Small intestine (tissue), 7 donors: ENCODE measurements around the gene ARHGEF3. TPM values are rescaled to one million over a fixed set of nuclear protein-coding genes. Genes with fewer than 3 reads are reported as not detected.

Experiments
- DNase-seq, 2 donors: peaks; one replicate each; pipeline versions ENCODE4 v3.0.0 to v3.0.0-alpha.2; 2013
- FAIRE-seq: peaks from 2 replicates; lab custom pipeline; 2012; peaks lifted over from hg19 to GRCh38; lab: Jason Lieb, UNC
- H3K27ac ChIP-seq, 3 donors: one replicate each; pipeline ENCODE4 v1.5.1; 2013; ENCODE audit warnings: low read length in 2 of 3, mild to moderate bottlenecking in 2 of 3, control low read depth in 1 of 3, inconsistent platforms in 1 of 3, low read depth in 1 of 3, moderate library complexity in 1 of 3
- H3K27me3 ChIP-seq, 3 donors: one replicate each; pipeline ENCODE4 v1.6.1; 2013; ENCODE audit warnings: low read length in 3 of 3, inconsistent platforms in 1 of 3; ENCODE audit not compliant: control insufficient read depth in 3 of 3, insufficient read depth in 3 of 3
- H3K36me3 ChIP-seq, 3 donors: one replicate each; pipeline ENCODE4 v1.6.1; 2013; ENCODE audit warnings: low read length in 3 of 3, inconsistent platforms in 1 of 3, low read depth in 1 of 3, mild to moderate bottlenecking in 1 of 3, moderate library complexity in 1 of 3; ENCODE audit not compliant: control insufficient read depth in 3 of 3, insufficient read depth in 2 of 3
- H3K4me1 ChIP-seq, 3 donors: one replicate each; pipeline ENCODE4 v1.6.1; 2013; ENCODE audit warnings: low read length in 2 of 3, inconsistent platforms in 1 of 3, low read depth in 1 of 3, mild to moderate bottlenecking in 1 of 3, moderate library complexity in 1 of 3; ENCODE audit not compliant: control insufficient read depth in 3 of 3, insufficient read depth in 2 of 3
- H3K4me3 ChIP-seq, 3 donors: one replicate each; pipeline ENCODE4 v1.5.1; 2013; ENCODE audit warnings: low read length in 3 of 3, control low read depth in 1 of 3, inconsistent platforms in 1 of 3, low read depth in 1 of 3, mild to moderate bottlenecking in 1 of 3, moderate library complexity in 1 of 3
- H3K9me3 ChIP-seq, 2 donors: one replicate each; pipeline ENCODE4 v1.6.1; 2013; ENCODE audit warnings: low read depth in 1 of 2, low read length in 1 of 2; ENCODE audit not compliant: control insufficient read depth in 2 of 2, insufficient read depth in 1 of 2
- WGBS, 3 donors: extraction: QIAGEN DNeasy Blood & Tissue Kit; methylation state at CpG; one replicate each; pipeline ENCODE4 v1.1.7; 2013; 5-methylcytosine and 5-hydroxymethylcytosine counted together
- polyA plus RNA-seq, 4 donors: library from polyadenylated mRNA; stranded (reverse) in 3 of 4; unstranded in 1 of 4; fragments of 200-250 nt in 3 of 4; fragments of 120-200 nt in 1 of 4; gene quantifications; one replicate each; pipeline versions ENCODE4 v1.2.1 to v1.2.3, GENCODE V29; 2013
- donor health status: healthy with polysubstance abuse.
- donor health status: control.
- donor health status: control.
- donor health status: Bipolar disorder and iron deficiency.
- donor health status: healthy.

The ARHGEF3 gene
- polyA plus RNA-seq, 4 donors, result 1.6 to 9.0 (median 4.6) TPM

DNA sequence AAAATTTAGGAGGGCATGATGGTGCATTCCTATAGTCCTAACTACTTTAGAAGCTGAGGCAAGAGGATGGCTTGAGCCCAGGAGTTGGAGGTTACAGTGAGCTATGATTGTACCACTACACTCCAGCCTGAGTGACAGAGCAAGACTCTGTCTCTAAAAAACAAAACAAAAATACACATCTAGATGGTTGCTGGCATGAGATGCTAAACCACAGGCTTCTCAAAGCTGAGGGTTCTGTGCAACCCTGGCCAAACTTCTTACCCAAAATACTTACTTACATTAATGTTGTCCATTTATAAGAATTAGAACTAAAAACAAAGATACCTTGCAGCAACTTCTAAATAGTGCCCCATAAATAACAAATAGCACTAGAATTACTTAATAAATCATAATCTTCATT is 14.3 kb upstream of the ARHGEF3 start:
- Histone ChIP-seq H3K36me3 (no peaks in the 10 kb centered on the region), H3K4me3 (no peak overlapping the region), H3K4me1 (peaks cover 0 to 8% (median 0%) of the 10 kb centered on the region in 3 donors), H3K27ac (no peak overlapping the region), H3K9me3 (no peaks in the 10 kb centered on the region), H3K27me3 (peaks cover 0 to 2% (median 0%) of the 10 kb centered on the region in 3 donors)
- DNase-seq, result no peak
- FAIRE-seq, result no peak

DNA sequence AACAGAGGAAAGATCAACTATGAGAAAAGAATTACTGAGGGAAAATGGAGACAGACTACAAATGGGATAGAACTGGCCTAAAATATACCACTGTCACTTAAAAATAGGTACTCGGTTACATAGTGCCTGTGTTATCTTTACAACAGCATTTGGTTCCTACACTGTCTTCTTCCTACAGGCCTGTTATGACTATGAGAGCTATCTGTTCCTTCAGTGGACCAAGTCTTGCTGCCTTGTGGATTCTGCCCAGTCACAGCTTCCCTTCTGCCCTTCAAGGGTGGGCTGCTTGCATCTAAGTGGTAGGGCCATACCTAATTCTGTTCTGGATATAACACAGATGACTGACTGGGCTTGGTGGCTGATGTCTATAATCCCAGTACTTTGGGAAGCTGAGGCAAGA is 13.8 kb upstream of the ARHGEF3 start:
- H3K27me3 ChIP-seq, result peaks cover 0 to 2% (median 0%) of the 10 kb centered on the region in 3 donors
- no peaks in the 10 kb centered on the region for H3K36me3 ChIP-seq
- no peak for FAIRE-seq
- no peak overlapping the region for H3K4me3 ChIP-seq
- H3K9me3 ChIP-seq, result no peaks in the 10 kb centered on the region
- no peak for DNase-seq
- H3K4me1 ChIP-seq, result peaks cover 0 to 8% (median 0%) of the 10 kb centered on the region in 3 donors
- 88 to 96% (median 90%) methylated on average over 1 of the region's 1 CpG for WGBS, 3 donors
- H3K27ac ChIP-seq, result no peak overlapping the region

DNA sequence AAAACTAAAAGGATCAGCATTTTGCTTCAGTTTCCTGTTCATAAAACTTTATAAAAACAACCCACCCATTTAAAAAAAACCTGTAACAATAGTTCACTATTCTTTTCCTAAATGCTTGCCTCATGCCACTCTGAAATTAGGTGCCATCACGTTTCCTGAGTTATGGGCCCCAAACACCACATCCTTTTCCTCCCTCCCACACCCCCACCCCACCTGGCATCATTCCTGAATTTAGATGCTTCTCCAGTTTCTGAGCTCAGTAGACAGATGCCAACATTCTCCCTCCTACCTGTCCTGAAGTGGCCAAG is 11.9 kb upstream of the ARHGEF3 start:
- 7 to 25% (median 14%) methylated on average over 1 of the region's 1 CpG for WGBS, 3 donors
- FAIRE-seq, result no peak

DNA sequence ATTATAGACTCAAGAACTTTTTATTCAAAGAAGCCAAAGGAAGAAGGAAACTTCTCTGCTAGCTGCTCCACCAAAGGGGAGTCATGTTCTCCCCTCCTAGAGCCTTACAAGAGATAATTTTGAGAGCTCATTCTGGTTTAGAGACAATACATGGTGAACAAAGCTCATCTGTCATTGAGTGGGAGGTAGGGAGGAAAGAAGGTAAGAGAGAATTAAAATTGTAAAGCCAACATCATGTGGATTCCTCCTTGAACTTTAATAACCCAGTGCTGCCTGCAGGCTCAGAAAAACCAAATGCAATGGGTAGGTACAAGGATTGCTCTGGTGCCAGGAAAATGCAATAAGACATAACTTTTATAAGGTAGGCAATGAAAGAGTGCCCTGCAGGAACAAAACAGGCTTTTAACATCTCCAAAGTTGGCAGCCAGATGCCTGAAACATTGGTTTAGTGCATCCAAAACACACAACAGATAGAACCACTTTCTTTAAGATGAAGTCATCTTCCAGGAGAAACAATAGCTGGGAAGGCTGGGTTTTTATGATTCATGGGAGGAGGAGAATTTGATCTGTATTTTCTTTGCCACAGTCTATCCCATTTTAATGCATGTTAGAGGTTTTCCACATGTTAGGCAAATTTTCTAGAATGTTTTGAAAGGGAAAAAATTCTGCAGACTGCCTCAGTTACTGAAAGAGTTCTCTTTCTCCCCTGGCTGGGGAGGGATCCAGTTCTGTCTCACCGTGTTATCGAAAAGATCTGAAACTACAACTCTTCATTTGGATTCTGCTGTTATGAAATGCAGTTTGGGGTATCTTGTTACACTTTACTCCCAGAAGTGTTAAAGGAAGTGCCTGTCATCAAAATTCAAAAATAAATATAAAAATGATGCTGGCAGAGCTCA is 11.3 kb upstream of the ARHGEF3 start:
- FAIRE-seq, result no peak

More for the DNA sequence above, 11.9 kb upstream of the ARHGEF3 start:
- H3K36me3 ChIP-seq, result no peaks in the 10 kb centered on the region
- H3K27me3 ChIP-seq, result peaks cover 0 to 2% (median 0%) of the 10 kb centered on the region in 3 donors
- no peak overlapping the region for H3K27ac ChIP-seq
- DNase-seq, result no peak
- no peaks in the 10 kb centered on the region for H3K9me3 ChIP-seq
- H3K4me1 ChIP-seq, result peaks cover 0 to 8% (median 0%) of the 10 kb centered on the region in 3 donors
- H3K4me3 ChIP-seq, result no peak overlapping the region

DNA sequence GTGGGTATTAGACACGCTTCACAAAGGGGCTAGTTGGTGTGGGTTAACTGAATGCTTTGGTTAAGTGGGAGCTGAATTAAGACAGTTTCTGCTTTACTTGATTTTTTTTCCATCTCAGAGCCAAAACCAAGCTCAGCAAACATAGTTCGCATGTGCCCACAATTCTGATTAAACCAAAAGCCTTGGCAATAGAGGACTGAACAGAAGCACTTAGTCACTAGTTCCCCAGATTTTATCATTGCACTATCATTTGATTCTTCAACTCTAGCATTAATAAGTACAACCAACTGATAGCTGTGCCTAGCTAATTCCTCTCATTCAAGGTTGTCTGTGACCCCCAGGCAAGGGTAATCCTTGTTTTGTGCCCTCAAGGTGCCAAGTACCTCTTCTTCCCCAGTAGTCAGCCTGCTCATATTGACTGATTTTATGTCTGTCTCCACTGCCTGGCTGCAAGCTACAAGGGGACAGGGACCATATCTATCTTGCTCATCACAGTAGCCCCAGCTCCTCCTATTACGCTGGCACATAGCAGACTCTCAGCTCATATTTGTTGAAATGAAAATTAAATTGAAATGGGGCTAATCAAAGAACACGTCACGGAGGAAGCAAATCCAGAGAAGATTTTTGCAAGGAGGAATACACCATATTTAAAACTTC is 9.9 kb upstream of the ARHGEF3 start:
- no peak for FAIRE-seq
- 88 to 95% (median 89%) methylated on average over 5 of the region's 5 CpGs for WGBS, 3 donors

More for the DNA sequence above, 11.3 kb upstream of the ARHGEF3 start:
- H3K9me3 ChIP-seq, result no peaks in the 10 kb centered on the region
- H3K4me1 ChIP-seq, result peaks cover 0 to 8% (median 0%) of the 10 kb centered on the region in 3 donors
- H3K4me3 ChIP-seq, result no peak overlapping the region
- no peaks in the 10 kb centered on the region for H3K36me3 ChIP-seq
- no peak overlapping the region for H3K27ac ChIP-seq
- no peak for DNase-seq
- H3K27me3 ChIP-seq, result peaks cover 0 to 2% (median 0%) of the 10 kb centered on the region in 3 donors
- WGBS, 3 donors, result 69 to 87% (median 85%) methylated on average over 2 of the region's 2 CpGs

DNA sequence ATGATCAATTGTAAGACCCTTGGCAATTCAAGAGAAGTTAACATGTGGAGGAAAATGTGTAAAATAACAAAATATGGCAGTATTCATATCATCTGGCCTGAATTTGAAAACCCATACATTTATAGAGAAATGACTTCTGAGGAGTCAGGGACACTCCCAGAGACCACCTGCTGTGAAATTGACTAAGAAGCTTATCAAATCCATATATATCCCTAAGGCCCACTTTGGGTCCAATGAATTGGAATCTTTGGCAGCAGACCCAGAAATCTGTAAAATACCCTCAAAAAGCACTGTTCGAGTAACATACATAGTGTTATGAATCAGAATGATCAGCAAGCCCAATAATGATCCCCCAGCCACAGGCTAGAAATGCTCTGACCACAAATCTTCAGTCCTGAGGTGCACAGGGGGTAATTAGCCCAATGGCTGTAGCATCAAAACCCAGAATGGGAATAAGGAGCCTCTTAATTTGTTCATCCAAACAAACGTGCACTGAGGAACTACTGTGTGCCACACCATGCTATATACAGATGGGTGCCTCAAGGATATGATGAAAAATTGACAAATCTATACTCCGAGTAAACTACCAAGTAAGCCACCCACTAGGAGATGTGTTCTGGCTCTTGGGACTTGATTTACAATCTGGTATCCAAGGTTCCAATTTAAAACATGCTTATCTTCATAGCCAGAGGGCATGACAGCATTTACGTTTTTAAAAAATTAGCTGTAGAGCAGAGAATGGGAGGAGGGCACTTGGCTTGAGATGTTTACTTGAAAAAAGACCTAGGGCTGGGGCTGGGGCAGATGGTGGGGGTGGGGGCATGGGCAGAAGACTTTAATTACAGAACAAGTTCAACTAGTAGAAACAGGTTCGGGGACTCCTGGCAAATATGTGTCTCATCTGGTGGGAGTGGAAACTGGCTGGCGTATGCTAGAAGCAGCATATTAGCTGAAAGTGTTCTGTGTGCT is 9.1 kb upstream of the ARHGEF3 start:
- Histone ChIP-seq H3K27ac (no peak overlapping the region), H3K36me3 (no peaks in the 10 kb centered on the region), H3K4me1 (peaks cover 0 to 8% (median 0%) of the 10 kb centered on the region in 3 donors), H3K27me3 (peaks cover 0 to 2% (median 0%) of the 10 kb centered on the region in 3 donors), H3K4me3 (no peak overlapping the region), H3K9me3 (no peaks in the 10 kb centered on the region)
- 69 to 82% (median 78%) methylated on average over 6 of the region's 6 CpGs for WGBS, 3 donors
- DNase-seq (no peak), FAIRE-seq (no peak)

More for the DNA sequence above, 9.9 kb upstream of the ARHGEF3 start:
- Histone ChIP-seq H3K9me3 (no peaks in the 10 kb centered on the region), H3K36me3 (no peaks in the 10 kb centered on the region), H3K4me3 (no peak overlapping the region), H3K27ac (no peak overlapping the region), H3K4me1 (peaks cover 0 to 8% (median 0%) of the 10 kb centered on the region in 3 donors), H3K27me3 (peaks cover 0 to 2% (median 0%) of the 10 kb centered on the region in 3 donors)
- DNase-seq, result no peak

DNA sequence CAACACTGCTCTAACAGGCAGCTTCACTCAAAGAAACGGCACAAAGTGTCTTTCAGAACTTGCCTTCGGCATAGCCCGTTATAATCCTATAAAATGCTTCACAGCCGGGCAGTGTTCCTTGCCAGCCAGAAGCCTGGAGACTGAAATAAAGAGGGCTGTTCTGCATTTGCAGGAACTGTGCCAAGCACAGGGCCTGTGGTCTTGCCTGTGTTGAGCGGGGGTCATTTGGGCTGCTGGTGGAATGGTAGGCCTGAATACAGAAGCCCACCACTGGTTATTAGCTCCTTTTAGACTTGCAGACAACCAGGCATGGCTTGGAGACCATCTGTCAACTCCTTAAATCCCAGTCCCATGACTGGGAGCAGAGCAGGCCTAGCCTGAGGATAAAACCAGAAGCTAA is 4.7 kb upstream of the ARHGEF3 start:
- peaks cover 0 to 11% (median 0%) of the 10 kb centered on the region in 3 donors for H3K27me3 ChIP-seq
- no peaks in the 10 kb centered on the region for H3K36me3 ChIP-seq
- peaks cover 0 to 2% (median 0%) of the 10 kb centered on the region in 3 donors for H3K4me1 ChIP-seq
- H3K9me3 ChIP-seq, result no peaks in the 10 kb centered on the region
- FAIRE-seq (no peak), DNase-seq (no peak)
- H3K4me3 ChIP-seq, result no peak overlapping the region
- no peak overlapping the region for H3K27ac ChIP-seq
- 90 to 98% (median 93%) methylated on average over 5 of the region's 5 CpGs for WGBS, 3 donors

DNA sequence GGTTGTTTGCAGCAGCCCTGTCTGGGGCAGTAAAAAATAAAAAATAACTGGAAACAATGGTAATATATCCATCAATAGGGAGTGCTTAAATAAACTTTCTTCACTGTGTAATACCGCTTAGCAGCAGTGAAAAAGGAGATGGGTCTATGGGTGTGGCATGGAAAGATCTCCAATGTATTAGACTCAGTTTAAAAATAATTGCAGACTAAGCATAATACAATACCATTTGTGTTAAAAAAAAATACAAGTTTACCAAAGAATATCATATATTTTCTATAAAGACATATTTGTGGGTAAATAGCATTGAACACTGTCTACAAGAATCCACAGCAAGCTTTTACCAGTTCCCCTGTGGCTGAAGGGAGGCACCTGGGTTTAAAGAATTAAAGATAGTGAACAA is 1.0 kb upstream of the ARHGEF3 start:
- no peak for FAIRE-seq
- no peak overlapping the region for H3K4me3 ChIP-seq
- 81 to 89% (median 82%) methylated on average over 1 of the region's 1 CpG for WGBS, 3 donors

More for the DNA sequence above, 1.0 kb upstream of the ARHGEF3 start:
- Histone ChIP-seq H3K27ac (no peak overlapping the region), H3K36me3 (no peaks in the 10 kb centered on the region), H3K9me3 (no peaks in the 10 kb centered on the region), H3K4me1 (peaks cover 0 to 7% (median 0%) of the 10 kb centered on the region in 3 donors), H3K27me3 (peaks cover 0 to 17% (median 0%) of the 10 kb centered on the region in 3 donors)
- DNase-seq, result no peak
